ENCODE measurements around the gene CWC25. TPM values are rescaled to one million over a fixed set of nuclear protein-coding genes. Genes with fewer than 3 reads are reported as not detected.

Gene CWC25
- total and polyA plus RNA-seq, 2 of the 13 experiments (the other 11 are each of a cell fraction or from before 2014, with no cell fraction given), result 15.6 to 22.7 TPM

DNA sequence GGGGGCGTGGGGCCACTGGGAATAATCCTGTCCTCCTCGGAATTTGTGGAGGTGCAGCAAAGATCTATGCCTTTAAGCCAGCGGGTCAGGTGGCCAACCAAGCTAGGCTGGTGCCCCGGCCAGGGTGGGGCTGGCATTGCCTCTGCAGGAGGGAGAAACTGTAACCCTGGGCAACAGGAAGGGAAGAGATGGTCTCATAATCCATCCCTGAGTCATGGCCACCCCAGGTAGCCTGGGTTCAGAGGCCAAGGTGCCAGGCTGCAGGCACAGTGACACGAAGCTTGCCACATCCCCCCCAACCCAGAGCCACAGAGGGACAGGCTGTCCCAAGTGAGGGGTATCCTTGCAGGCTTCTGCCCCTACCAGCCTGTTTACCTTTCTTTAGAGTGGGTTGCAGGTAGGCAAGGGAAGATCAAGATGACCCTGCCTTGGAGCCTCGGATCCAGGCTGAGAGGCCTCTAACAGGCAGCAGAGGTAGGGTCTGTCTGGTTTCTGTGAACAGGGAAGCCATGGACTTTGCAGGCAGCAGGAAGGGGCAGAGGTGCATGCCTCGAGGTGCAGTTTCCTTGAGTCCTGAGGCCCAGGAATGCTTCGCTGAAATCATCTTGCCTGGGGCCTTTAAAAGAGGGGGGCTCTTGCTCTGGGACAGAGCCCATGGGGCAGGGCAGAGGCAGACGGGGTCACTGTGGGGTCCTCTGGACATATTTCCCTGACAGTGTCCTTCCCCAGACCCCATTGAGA lies 48.7 kb upstream of the CWC25 start (continued):
- TF ChIP-seq NFYC (CRISPR knock-in tag; IDR thresholded peaks at IDR 0.05) (no peak), KAT8 (CRISPR knock-in tag; IDR thresholded peaks at IDR 0.05) (no peak), KLF15 (CRISPR knock-in tag; IDR thresholded peaks at IDR 0.05; ENCODE audit: borderline replicate concordance) (no peak), HNRNPH1 (optimal IDR thresholded peaks at IDR 0.05; ENCODE audit: low read depth, low read length) (no peak), RFX1 (IDR thresholded peaks at IDR 0.05) (peak; percentile 39; the same call in 1 of the 2 replicates), MED8 (CRISPR knock-in tag; IDR thresholded peaks at IDR 0.05; ENCODE audit: insufficient replicate concordance) (no peak), ZNF280B (CRISPR knock-in tag; IDR thresholded peaks at IDR 0.05; ENCODE audit: borderline replicate concordance) (peak; percentile 30; the same call in 1 of the 2 replicates), SRF (IDR thresholded peaks at IDR 0.05; ENCODE audit: low read depth, low read length) (no peak), BCL6 (CRISPR knock-in tag; IDR thresholded peaks at IDR 0.05) (no peak), SP5 (CRISPR knock-in tag; IDR thresholded peaks at IDR 0.05; ENCODE audit: borderline replicate concordance, low read depth) (no peak), ZNF430 (CRISPR knock-in tag; IDR thresholded peaks at IDR 0.05) (no peak), ZNF83 (CRISPR knock-in tag; IDR thresholded peaks at IDR 0.05; ENCODE audit: borderline replicate concordance) (no peak), SOX13 (IDR thresholded peaks at IDR 0.05) (no peak), SOX13 (CRISPR knock-in tag; conservative IDR thresholded peaks at IDR 0.05 in 1 of 2, IDR thresholded peaks at IDR 0.05 in 1 of 2) (no peak), ZNF225 (CRISPR knock-in tag; IDR thresholded peaks at IDR 0.05) (no peak), TBX2 (CRISPR knock-in tag; IDR thresholded peaks at IDR 0.05; ENCODE audit: borderline replicate concordance) (peak; percentile 52; the same call in 1 of the 2 replicates), ZNF790 (CRISPR knock-in tag; IDR thresholded peaks at IDR 0.05; ENCODE audit: borderline replicate concordance) (no peak), SP140L (CRISPR knock-in tag; IDR thresholded peaks at IDR 0.05; ENCODE audit: borderline replicate concordance) (no peak)
- TF ChIP-seq, protein P1, sequence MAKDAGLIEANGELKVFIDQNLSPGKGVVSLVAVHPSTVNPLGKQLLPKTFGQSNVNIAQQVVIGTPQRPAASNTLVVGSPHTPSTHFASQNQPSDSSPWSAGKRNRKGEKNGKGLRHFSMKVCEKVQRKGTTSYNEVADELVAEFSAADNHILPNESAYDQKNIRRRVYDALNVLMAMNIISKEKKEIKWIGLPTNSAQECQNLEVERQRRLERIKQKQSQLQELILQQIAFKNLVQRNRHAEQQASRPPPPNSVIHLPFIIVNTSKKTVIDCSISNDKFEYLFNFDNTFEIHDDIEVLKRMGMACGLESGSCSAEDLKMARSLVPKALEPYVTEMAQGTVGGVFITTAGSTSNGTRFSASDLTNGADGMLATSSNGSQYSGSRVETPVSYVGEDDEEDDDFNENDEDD (CRISPR knock-in tag; IDR thresholded peaks at IDR 0.05; ENCODE audit: borderline replicate concordance), result no peak
- TF ChIP-seq, protein P2, sequence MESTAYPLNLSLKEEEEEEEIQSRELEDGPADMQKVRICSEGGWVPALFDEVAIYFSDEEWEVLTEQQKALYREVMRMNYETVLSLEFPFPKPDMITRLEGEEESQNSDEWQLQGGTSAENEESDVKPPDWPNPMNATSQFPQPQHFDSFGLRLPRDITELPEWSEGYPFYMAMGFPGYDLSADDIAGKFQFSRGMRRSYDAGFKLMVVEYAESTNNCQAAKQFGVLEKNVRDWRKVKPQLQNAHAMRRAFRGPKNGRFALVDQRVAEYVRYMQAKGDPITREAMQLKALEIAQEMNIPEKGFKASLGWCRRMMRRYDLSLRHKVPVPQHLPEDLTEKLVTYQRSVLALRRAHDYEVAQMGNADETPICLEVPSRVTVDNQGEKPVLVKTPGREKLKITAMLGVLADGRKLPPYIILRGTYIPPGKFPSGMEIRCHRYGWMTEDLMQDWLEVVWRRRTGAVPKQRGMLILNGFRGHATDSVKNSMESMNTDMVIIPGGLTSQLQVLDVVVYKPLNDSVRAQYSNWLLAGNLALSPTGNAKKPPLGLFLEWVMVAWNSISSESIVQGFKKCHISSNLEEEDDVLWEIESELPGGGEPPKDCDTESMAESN (CRISPR knock-in tag; conservative IDR thresholded peaks at IDR 0.05), result no peak
- TF ChIP-seq, protein P3, sequence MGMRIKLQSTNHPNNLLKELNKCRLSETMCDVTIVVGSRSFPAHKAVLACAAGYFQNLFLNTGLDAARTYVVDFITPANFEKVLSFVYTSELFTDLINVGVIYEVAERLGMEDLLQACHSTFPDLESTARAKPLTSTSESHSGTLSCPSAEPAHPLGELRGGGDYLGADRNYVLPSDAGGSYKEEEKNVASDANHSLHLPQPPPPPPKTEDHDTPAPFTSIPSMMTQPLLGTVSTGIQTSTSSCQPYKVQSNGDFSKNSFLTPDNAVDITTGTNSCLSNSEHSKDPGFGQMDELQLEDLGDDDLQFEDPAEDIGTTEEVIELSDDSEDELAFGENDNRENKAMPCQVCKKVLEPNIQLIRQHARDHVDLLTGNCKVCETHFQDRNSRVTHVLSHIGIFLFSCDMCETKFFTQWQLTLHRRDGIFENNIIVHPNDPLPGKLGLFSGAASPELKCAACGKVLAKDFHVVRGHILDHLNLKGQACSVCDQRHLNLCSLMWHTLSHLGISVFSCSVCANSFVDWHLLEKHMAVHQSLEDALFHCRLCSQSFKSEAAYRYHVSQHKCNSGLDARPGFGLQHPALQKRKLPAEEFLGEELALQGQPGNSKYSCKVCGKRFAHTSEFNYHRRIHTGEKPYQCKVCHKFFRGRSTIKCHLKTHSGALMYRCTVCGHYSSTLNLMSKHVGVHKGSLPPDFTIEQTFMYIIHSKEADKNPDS (CRISPR knock-in tag; IDR thresholded peaks at IDR 0.05), result no peak

Measured in HepG2 (cell line).